ENCODE results near the gene VMP1. TPM values are rescaled to one million over a fixed set of nuclear protein-coding genes. Genes with fewer than 3 reads are reported as not detected.
"Not testable (repeated sequence)": the region's sequence is repeated elsewhere in the genome, so short reads cannot be mapped to it uniquely, and the experiment has no call there.

Gene VMP1
- total RNA-seq, 2 experiments from 2014 or later = 517 to 553 TPM

DNA sequence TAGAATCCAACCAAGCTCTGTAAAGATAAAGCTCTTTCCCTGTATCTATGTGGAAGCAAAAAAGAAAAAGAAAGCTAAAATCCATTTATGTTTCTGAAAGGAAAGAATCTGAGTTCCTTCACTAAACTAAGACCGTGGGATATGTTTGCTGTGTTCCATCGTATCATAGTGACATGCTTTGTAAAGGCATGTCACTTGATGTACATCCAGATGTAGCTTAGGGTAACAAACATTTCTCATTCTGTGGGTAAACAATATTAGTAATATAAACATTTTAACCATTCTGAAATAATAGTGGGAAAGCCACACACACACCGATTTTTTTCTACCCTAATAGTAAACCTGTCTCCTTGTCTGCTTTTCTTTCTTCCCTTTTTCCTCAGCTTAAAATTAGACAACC, 107.2 kb downstream of the VMP1 start:
- Mint-ChIP-seq H3K27ac (no peak overlapping the region), H3K36me3 (peaks cover 33% of the 10 kb centered on the region), H3K4me3 (no peak overlapping the region), H3K27me3 (no peaks in the 10 kb centered on the region), H3K4me1 (ENCODE audit: low read depth) (peaks cover 14% of the 10 kb centered on the region), H3K9me3 (no peaks in the 10 kb centered on the region)
- POLR2A ChIA-PET = no interaction called here
- CTCF ChIA-PET = interaction anchor here (0.7 to 1.0 kb wide), 2 partner anchors 8 to 15 kb away, joined by 3 read pairs; no protein-coding TSS in a partner anchor
- no peak for DNase-seq
- intact Hi-C loops (cut with micrococcal nuclease) = no loop called here

DNA sequence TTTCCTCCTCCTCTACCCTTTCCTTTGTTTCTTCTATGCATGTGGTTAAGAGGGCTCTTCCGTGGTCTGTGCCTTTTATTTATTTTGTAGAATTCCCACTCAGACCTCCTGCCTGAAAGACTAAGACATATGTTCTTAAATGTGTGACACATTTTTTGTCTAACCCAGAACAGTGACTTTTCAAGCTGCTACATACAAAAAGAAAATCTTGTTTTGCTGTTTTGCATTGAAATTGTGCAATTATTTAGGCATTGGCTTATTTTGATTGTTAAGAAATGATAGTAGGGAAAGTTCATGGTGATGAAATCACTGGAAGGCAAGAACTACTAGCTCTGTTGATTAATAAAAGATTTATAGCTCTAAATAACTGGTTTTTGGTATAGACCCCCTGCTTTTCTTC, 108.5 kb downstream of the VMP1 start:
- Mint-ChIP-seq H3K27ac (peak overlapping the region; percentile 58), H3K27me3 (no peaks in the 10 kb centered on the region), H3K36me3 (peaks cover 42% of the 10 kb centered on the region), H3K9me3 (no peaks in the 10 kb centered on the region), H3K4me3 (no peak overlapping the region), H3K4me1 (ENCODE audit: low read depth) (peaks cover 23% of the 10 kb centered on the region)
- no peak for DNase-seq
- intact Hi-C loops (cut with micrococcal nuclease) = no loop called here
- POLR2A ChIA-PET = no interaction called here
- CTCF ChIA-PET = interaction anchor here (0.8 kb wide), 2 partner anchors 68 to 69 kb away, joined by 3 read pairs; no protein-coding TSS in a partner anchor

- peaks cover 45% of the 10 kb centered on the region for H3K4me1 Mint-ChIP-seq (ENCODE audit: low read depth)
- intact Hi-C loops (cut with micrococcal nuclease) = loop anchor here (1.0 to 10.0 kb wide), 3 partner anchors 39 to 1493 kb away; no protein-coding TSS in a partner anchor
- CTCF ChIA-PET = interaction anchor here (0.9 to 6.4 kb wide), 7 partner anchors 24 to 71 kb away, joined by 3 to 45 read pairs (median 5); no protein-coding TSS in a partner anchor
- peaks cover 58% of the 10 kb centered on the region for H3K36me3 Mint-ChIP-seq
- H3K9me3 Mint-ChIP-seq = no peaks in the 10 kb centered on the region
- H3K27me3 Mint-ChIP-seq = no peaks in the 10 kb centered on the region
- DNase-seq = peak; percentile 74
- peak overlapping the region; percentile 79 for H3K4me3 Mint-ChIP-seq
- POLR2A ChIA-PET = interaction anchor here (0.7 to 27.5 kb wide), 8 partner anchors 18 to 207 kb away, joined by 4 to 1283 read pairs (median 124); no protein-coding TSS in a partner anchor
- H3K27ac Mint-ChIP-seq = peak overlapping the region; percentile 100
Measured at GRCh38 chr17:59825533-59826322, 118.3 kb downstream of the VMP1 start.

DNA sequence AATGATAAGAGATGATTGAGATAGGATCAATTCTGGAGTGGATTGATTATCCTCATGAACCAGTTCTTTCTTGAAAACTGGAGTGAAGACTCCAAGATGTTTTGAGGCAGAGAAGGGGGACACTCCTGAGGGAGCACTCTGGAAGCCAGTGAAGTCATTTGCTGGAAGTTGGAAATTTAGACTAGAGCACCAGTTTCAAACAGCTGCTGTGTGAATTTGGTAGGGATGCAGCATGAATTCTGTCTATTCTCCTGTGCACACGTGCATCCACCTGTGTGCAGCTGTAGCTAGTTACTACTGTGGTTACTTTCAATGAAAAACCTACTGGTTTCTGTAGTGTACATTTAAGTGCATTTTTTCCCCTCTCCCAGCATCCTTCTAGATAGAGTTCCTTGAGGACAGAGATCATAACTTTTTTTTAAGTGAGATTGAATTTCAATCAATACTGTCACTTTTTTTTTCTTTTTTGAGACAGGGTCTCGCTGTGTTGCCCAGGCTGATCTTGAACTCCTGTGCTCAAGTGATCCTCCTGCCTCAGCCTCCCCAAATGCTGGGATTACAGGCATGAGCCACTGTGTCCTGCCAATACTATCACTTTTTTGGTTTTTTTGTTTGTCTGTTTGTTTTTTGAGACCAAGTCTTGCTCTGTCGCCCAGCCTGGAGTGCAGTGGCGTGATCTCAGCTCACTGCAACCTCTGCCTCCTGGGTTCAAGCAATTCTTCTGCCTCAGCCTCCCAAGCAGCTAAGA, 119.4 kb downstream of the VMP1 start:
- no peaks in the 10 kb centered on the region for H3K9me3 Mint-ChIP-seq
- ChIA-PET POLR2A (interaction anchor here (0.8 to 27.5 kb wide), 8 partner anchors 17 to 209 kb away, joined by 3 to 1283 read pairs (median 138); no protein-coding TSS in a partner anchor), CTCF (interaction anchor here (0.6 to 8.8 kb wide), 7 partner anchors 10 to 88 kb away, joined by 3 to 64 read pairs (median 6); no protein-coding TSS in a partner anchor)
- H3K27me3 Mint-ChIP-seq = no peaks in the 10 kb centered on the region
- peak overlapping the region; percentile 100 for H3K27ac Mint-ChIP-seq
- peaks cover 54% of the 10 kb centered on the region for H3K4me1 Mint-ChIP-seq (ENCODE audit: low read depth)
- H3K36me3 Mint-ChIP-seq = peaks cover 67% of the 10 kb centered on the region
- intact Hi-C loops (cut with micrococcal nuclease) = loop anchor here (5.0 to 10.0 kb wide), 2 partner anchors 392 to 1495 kb away; no protein-coding TSS in a partner anchor
- no peak for DNase-seq
- peak overlapping the region; percentile 79 for H3K4me3 Mint-ChIP-seq

DNA sequence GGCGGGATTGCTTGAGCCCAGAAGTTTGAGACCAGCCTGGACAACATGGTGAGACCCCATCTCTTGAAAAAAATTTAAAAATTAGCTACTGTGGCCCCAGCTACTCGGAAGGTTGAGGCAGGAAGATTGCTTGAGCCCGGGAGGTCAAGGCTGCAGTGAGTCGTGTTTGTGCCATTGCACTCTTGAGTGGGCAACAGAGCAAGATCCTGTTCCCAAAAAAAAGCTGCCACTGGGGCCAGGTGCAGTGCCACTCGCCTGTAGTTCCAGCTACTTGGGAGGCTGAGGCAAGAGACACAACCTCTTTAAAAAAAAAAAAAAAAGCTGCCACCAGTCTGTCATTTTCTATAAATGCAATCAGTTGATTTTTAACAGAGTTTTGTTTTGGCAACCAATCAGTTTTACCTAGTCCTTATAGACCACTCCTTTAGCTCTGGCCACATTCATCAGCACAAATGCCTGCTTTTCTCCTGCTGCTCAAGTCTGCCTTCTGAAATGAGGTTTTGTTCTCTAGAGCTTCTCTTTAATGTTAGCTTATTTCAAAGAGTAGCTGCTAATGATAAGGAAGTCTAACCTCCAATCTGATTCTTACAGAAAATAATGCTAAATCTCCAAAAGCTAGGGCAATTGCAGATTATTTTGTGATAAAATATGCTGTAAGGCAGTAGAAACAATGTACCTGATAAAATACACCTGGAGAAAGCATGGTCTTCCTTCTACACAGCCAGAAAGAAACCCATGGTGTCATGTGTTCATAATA, 120.4 kb downstream of the VMP1 start:
- Mint-ChIP-seq H3K9me3 (no peaks in the 10 kb centered on the region), H3K4me1 (ENCODE audit: low read depth) (peaks cover 58% of the 10 kb centered on the region), H3K4me3 (peak overlapping the region; percentile 79), H3K27me3 (no peaks in the 10 kb centered on the region), H3K36me3 (peaks cover 64% of the 10 kb centered on the region), H3K27ac (peak overlapping the region; percentile 100)
- intact Hi-C loops (cut with micrococcal nuclease) = loop anchor here (2.0 to 10.0 kb wide), 3 partner anchors 15 to 1496 kb away; no protein-coding TSS in a partner anchor
- ChIA-PET CTCF (interaction anchor here (0.6 to 8.8 kb wide), 8 partner anchors 9 to 87 kb away, joined by 3 to 64 read pairs (median 5); no protein-coding TSS in a partner anchor), POLR2A (interaction anchor here (0.8 to 27.5 kb wide), 12 partner anchors 16 to 1496 kb away, joined by 3 to 1283 read pairs (median 4); partner anchors contain the start of genes PTRH2 and VMP1)
- DNase-seq = no peak

DNA sequence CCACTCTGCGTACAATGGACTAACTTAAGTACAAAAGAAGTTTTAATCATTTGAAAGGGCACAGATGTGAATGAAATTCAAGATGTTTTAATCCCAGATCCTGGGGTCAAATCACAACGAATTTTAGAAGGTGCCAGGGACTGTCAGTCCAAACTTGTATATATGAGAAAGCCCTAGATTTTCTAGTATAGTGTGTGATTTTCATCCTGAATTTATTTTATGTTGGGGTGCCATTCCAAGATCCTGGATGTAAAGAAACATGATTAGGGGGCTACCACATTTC, 121.0 kb downstream of the VMP1 start:
- ChIA-PET POLR2A (interaction anchor here (0.9 to 27.5 kb wide), 10 partner anchors 15 to 1496 kb away, joined by 3 to 1283 read pairs (median 19); no protein-coding TSS in a partner anchor), CTCF (interaction anchor here (1.4 to 8.8 kb wide), 6 partner anchors 9 to 75 kb away, joined by 4 to 64 read pairs (median 6); no protein-coding TSS in a partner anchor)
- Mint-ChIP-seq H3K4me1 (ENCODE audit: low read depth) (peaks cover 61% of the 10 kb centered on the region), H3K36me3 (peaks cover 63% of the 10 kb centered on the region), H3K9me3 (no peaks in the 10 kb centered on the region), H3K4me3 (peak overlapping the region; percentile 79), H3K27me3 (no peaks in the 10 kb centered on the region), H3K27ac (peak overlapping the region; percentile 100)
- no peak for DNase-seq
- intact Hi-C loops (cut with micrococcal nuclease) = loop anchor here (2.0 to 10.0 kb wide), 3 partner anchors 14 to 1496 kb away; no protein-coding TSS in a partner anchor

DNA sequence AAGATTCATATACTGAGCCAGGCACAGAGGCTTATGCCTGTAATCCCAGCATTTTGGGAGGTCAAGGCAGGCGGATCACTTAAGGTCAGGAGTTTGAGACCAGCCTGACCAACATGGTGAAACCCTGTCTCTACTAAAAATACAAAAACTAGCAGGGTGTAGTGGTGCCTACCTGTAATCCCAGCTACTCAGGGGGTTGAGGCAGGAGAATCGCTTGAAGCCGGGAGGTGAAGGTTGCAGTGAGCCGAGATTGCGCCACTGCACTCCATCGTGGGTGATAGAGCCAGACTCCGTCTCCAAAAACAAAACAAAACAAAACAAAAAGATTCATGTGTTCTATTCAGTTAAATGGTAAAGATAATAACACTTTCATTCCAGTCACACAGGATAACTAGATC, 121.4 kb downstream of the VMP1 start:
- not testable (repeated sequence) for H3K9me3 Mint-ChIP-seq, H3K27me3 Mint-ChIP-seq
- Mint-ChIP-seq H3K36me3 (peaks cover 63% of the 10 kb centered on the region), H3K4me3 (peak overlapping the region; percentile 79), H3K4me1 (ENCODE audit: low read depth) (peaks cover 62% of the 10 kb centered on the region), H3K27ac (peak overlapping the region; percentile 100)
- POLR2A ChIA-PET = interaction anchor here (1.3 to 27.5 kb wide), 9 partner anchors 15 to 1497 kb away, joined by 3 to 1283 read pairs (median 34); no protein-coding TSS in a partner anchor
- intact Hi-C loops (cut with micrococcal nuclease) = loop anchor here (1.0 to 10.0 kb wide), 7 partner anchors 8 to 1497 kb away; no protein-coding TSS in a partner anchor
- CTCF ChIA-PET = interaction anchor here (1.0 to 8.8 kb wide), 6 partner anchors 8 to 75 kb away, joined by 3 to 64 read pairs (median 4); no protein-coding TSS in a partner anchor
- peak; percentile 67 for DNase-seq

- ChIA-PET CTCF (interaction anchor here (0.8 to 8.8 kb wide), 8 partner anchors 8 to 76 kb away, joined by 3 to 64 read pairs (median 4); no protein-coding TSS in a partner anchor), POLR2A (interaction anchor here (1.1 to 27.5 kb wide), 9 partner anchors 14 to 1497 kb away, joined by 3 to 1283 read pairs (median 34); partner anchors contain the start of gene CLTC)
- intact Hi-C loops (cut with micrococcal nuclease) = loop anchor here (1.0 to 10.0 kb wide), 7 partner anchors 8 to 1497 kb away; no protein-coding TSS in a partner anchor
- Mint-ChIP-seq H3K4me1 (ENCODE audit: low read depth) (peaks cover 64% of the 10 kb centered on the region), H3K9me3 (no peaks in the 10 kb centered on the region), H3K27ac (peak overlapping the region; percentile 100), H3K27me3 (no peaks in the 10 kb centered on the region), H3K36me3 (peaks cover 59% of the 10 kb centered on the region), H3K4me3 (peak overlapping the region; percentile 79)
- peak; percentile 66 for DNase-seq
Measured at GRCh38 chr17:59829217-59830006, 122.0 kb downstream of the VMP1 start.

GRCh38 chr17:59830007-59830630, 122.7 kb downstream of the VMP1 start:
- Mint-ChIP-seq H3K36me3 (peaks cover 59% of the 10 kb centered on the region), H3K4me1 (ENCODE audit: low read depth) (peaks cover 64% of the 10 kb centered on the region), H3K9me3 (no peaks in the 10 kb centered on the region), H3K27ac (peak overlapping the region; percentile 100), H3K27me3 (no peaks in the 10 kb centered on the region), H3K4me3 (peak overlapping the region; percentile 79)
- DNase-seq = peak; percentile 60
- ChIA-PET CTCF (interaction anchor here (0.8 to 8.8 kb wide), 5 partner anchors 16 to 77 kb away, joined by 3 to 64 read pairs (median 5); no protein-coding TSS in a partner anchor), POLR2A (interaction anchor here (1.1 to 27.5 kb wide), 7 partner anchors 14 to 1486 kb away, joined by 3 to 1283 read pairs (median 242); partner anchors contain the start of gene CLTC)
- intact Hi-C loops (cut with micrococcal nuclease) = no loop called here

Measured in activated CD4-positive, alpha-beta memory T cell treated with anti-CD3 and anti-CD28 coated beads for 36 hours (primary cell).